Progenitor cell of endocrine pancreas (in vitro differentiated cells): ENCODE data around the gene GOLT1B. TPM values are rescaled to one million over a fixed set of nuclear protein-coding genes. Genes with fewer than 3 reads are reported as not detected.

Experiments used
- DNase-seq: peaks from one replicate; pipeline ENCODE4 v3.0.0; 2021; ENCODE audit warnings: low spot score; ENCODE audit not compliant: unreplicated experiment
- H3K27ac Mint-ChIP-seq: 2 replicates; pipeline ENCODE4 v1.8.0; 2021; ENCODE audit warnings: mild to moderate bottlenecking, moderate library complexity, mixed read lengths
- H3K27me3 Mint-ChIP-seq: 2 replicates; pipeline ENCODE4 v1.8.0; 2021; ENCODE audit warnings: mixed read lengths
- H3K36me3 Mint-ChIP-seq: 2 replicates; pipeline ENCODE4 v1.8.0; 2022; ENCODE audit warnings: mixed read lengths; ENCODE audit not compliant: insufficient read depth
- H3K4me1 Mint-ChIP-seq: 2 replicates; pipeline ENCODE4 v1.8.0; 2021; ENCODE audit warnings: low read depth, mixed read lengths
- H3K4me3 Mint-ChIP-seq: 2 replicates; pipeline ENCODE4 v1.8.0; 2021; ENCODE audit warnings: low read depth, mild to moderate bottlenecking, moderate library complexity, mixed read lengths
- H3K9me3 Mint-ChIP-seq: 2 replicates; pipeline ENCODE4 v1.8.0; 2021; ENCODE audit warnings: low read depth, mixed read lengths
- total RNA-seq: library from RNA; stranded (reverse); gene quantifications from 2 replicates; pipeline ENCODE4 v1.2.1, GENCODE V29; 2021
- TF ChIP-seq, protein P1 (sequence below): fragments of 200-600 bp; sonication (generic); IDR thresholded peaks from one replicate; pipeline ENCODE4 v1.5.0; 2021; ENCODE audit warnings: antibody characterized with exemption, mild to moderate bottlenecking; ENCODE audit not compliant: unreplicated experiment

Gene GOLT1B
- total RNA-seq, 1 donor from 2014 or later: 49.3 TPM

DNA sequence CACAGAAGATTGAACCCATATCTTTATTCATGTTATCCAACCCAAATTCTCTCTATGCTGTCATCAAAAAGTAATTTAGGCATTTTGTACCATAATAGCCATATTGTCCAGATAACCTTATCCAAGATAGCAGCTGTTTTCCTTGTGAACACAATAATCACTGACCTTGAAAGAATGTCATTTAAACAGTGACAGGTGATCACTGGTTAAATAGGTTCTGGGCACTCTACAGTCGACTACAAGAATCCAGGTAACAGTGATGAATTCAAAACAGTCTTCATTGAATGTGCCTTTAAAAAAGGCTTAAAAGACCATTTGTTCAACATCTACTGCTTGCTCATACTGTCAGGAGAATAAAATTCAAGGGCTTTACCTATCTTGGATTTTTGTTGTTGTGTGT lies 20.0 kb downstream of the GOLT1B start:
- Mint-ChIP-seq H3K27ac (no peak overlapping the region), H3K4me3 (no peak overlapping the region), H3K27me3 (peaks cover 13% of the 10 kb centered on the region), H3K36me3 (peaks cover 3% of the 10 kb centered on the region), H3K9me3 (peaks cover 13% of the 10 kb centered on the region), H3K4me1 (peaks cover 10% of the 10 kb centered on the region)
- TF ChIP-seq, protein P1, sequence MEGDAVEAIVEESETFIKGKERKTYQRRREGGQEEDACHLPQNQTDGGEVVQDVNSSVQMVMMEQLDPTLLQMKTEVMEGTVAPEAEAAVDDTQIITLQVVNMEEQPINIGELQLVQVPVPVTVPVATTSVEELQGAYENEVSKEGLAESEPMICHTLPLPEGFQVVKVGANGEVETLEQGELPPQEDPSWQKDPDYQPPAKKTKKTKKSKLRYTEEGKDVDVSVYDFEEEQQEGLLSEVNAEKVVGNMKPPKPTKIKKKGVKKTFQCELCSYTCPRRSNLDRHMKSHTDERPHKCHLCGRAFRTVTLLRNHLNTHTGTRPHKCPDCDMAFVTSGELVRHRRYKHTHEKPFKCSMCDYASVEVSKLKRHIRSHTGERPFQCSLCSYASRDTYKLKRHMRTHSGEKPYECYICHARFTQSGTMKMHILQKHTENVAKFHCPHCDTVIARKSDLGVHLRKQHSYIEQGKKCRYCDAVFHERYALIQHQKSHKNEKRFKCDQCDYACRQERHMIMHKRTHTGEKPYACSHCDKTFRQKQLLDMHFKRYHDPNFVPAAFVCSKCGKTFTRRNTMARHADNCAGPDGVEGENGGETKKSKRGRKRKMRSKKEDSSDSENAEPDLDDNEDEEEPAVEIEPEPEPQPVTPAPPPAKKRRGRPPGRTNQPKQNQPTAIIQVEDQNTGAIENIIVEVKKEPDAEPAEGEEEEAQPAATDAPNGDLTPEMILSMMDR: no peak
- no peak for DNase-seq

DNA sequence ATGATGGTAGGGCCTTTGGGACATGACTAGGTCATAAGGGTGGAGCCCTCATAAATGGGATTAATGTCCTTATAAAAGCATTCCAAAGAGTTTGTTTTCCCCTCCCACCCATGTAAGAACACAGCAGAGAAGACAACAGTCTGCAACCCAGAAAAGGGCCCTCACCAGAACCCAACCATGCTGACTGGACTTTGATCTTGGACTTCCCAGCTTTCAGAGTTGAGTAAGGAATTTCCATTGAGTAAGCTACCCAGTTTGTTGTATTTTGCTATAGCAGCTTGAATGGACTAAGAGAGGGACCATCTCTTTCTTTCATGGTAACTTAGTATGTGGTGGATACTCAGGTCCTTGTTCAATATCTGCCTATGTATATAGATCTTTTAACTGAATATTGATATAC lies 21.6 kb downstream of the GOLT1B start:
- H3K4me1 Mint-ChIP-seq: peaks cover 15% of the 10 kb centered on the region
- peaks cover 22% of the 10 kb centered on the region for H3K27me3 Mint-ChIP-seq
- TF ChIP-seq, protein P1: no peak
- H3K9me3 Mint-ChIP-seq: peaks cover 13% of the 10 kb centered on the region
- DNase-seq: no peak
- no peak overlapping the region for H3K4me3 Mint-ChIP-seq
- H3K27ac Mint-ChIP-seq: no peak overlapping the region
- peaks cover 3% of the 10 kb centered on the region for H3K36me3 Mint-ChIP-seq

DNA sequence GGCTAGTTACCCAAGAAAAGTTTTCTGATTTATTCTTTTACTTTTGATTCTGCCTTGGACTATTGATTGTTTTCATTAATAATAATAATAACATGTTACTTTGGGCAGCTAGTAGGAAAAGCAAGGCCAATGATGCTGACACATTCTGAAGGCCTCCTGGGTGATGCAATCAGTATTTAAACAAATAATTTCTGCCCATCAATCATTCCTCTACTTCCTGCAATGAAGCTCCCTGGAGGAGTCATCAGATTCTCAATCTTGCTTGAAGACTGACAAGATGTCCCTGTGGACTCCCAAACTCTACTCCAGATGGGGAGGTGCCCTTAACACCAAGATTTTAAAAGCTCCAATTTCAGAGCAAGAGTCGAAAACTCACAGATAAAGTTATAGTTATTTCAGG lies 24.5 kb downstream of the GOLT1B start, which contains the start of gene SPX:
SPX (plus strand) TSS at position 244 of the 400 bp plus-strand sequence. CDS start 177 bp downstream, outside the sequence.
- DNase-seq: no peak
- peak within 1 kb of the TSS; percentile 11 for H3K27ac Mint-ChIP-seq
- H3K4me3 Mint-ChIP-seq: peak within 1 kb of the TSS; percentile 65
- peaks cover 3% of the 10 kb centered on the region for H3K36me3 Mint-ChIP-seq
- H3K9me3 Mint-ChIP-seq: peaks cover 13% of the 10 kb centered on the region
- TF ChIP-seq, protein P1: no peak
- peaks cover 27% of the 10 kb centered on the region for H3K4me1 Mint-ChIP-seq
- H3K27me3 Mint-ChIP-seq: peaks cover 43% of the 10 kb centered on the region

DNA sequence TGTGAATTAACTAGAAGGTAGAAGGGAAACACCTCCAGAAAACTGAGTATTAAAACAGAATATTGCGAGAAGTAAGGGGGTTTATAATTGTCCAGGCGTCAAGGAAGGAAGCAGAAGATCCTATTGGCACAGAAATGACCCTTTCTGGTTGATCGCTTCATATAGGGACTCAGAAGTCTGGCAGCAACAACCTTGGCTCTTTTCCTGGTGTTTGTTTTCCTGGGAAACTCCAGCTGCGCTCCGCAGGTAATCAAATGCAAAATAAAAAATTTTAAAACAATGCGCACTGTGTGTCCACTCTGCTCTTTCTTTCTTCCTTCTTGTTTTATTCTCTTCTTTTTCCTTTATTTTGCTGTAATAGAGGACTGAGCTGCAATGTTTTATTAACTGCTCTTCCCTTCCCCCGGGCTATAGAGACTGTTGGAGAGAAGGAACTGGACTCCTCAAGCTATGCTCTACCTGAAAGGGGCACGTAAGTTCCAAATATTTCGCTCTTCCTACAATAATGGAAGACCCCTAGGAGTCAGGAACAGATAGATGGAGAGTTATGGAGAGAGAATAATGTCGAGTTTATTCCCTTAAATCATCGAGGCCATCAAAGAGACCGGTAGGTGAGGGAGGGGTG lies 25.2 kb downstream of the GOLT1B start:
- H3K9me3 Mint-ChIP-seq: peaks cover 13% of the 10 kb centered on the region
- DNase-seq: no peak
- H3K36me3 Mint-ChIP-seq: peaks cover 3% of the 10 kb centered on the region
- H3K27me3 Mint-ChIP-seq: peaks cover 46% of the 10 kb centered on the region
- peak overlapping the region; percentile 11 for H3K27ac Mint-ChIP-seq
- TF ChIP-seq, protein P1: no peak
- peaks cover 22% of the 10 kb centered on the region for H3K4me1 Mint-ChIP-seq
- H3K4me3 Mint-ChIP-seq: peak overlapping the region; percentile 65

DNA sequence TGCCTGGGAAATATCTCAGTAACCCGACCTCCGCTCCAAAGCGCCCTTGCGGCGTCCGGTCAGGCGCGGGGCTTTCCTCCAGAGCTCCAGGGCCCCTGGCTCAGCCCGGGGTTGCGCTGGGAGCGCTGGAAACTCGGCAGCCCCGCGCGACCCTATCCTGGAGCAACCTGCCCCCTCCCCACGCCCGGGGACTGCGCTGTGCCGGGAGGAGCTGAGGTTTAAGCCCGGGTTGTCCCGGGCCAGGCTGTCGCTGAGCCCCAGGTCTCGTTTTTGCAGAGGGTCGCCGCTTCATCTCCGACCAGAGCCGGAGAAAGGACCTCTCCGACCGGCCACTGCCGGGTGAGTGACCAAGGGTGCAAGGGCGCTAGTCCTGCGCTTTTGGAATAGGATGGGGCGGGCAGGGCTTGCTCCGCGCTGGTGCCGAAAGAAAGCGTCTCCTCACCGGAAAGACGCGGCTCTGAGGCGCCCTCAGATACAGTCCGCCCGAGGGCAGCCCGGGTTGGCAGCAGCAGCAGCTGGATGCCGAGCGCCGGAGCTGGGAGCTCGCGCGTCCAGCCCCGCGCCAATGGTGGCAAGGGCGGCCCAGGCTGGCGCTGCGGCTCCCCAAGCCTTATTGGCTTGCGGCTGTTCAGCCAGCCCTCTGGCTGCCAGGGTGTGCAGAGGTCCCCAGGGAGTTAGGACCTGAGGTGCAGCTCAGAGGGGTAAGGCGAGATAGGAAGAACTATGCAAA lies 26.0 kb downstream of the GOLT1B start:
- TF ChIP-seq, protein P1: no peak
- Mint-ChIP-seq H3K27ac (no peak overlapping the region), H3K9me3 (peaks cover 13% of the 10 kb centered on the region), H3K27me3 (peaks cover 46% of the 10 kb centered on the region), H3K4me3 (peak overlapping the region; percentile 65), H3K36me3 (peaks cover 3% of the 10 kb centered on the region), H3K4me1 (peaks cover 17% of the 10 kb centered on the region)
- DNase-seq: peak; percentile 61
